HG03469 (cell line): ENCODE data around the gene KIF21B.

Experiments
- ATAC-seq: cut with Tn5 transposase; IDR thresholded peaks from one replicate; pipeline ENCODE4 v1.9.1; 2021; ENCODE audit warnings: mild to moderate bottlenecking, moderate library complexity, moderate number of reproducible peaks; ENCODE audit not compliant: unreplicated experiment

KIF21B gene

GRCh38 chr1:201020040-201020591 lies 3.4 kb downstream of the KIF21B start:
- no peak for ATAC-seq

GRCh38 chr1:201019321-201019977 lies 4.1 kb downstream of the KIF21B start:
- ATAC-seq, result peak; percentile 54

GRCh38 chr1:201017828-201018163 lies 5.7 kb downstream of the KIF21B start:
- no peak for ATAC-seq

DNA sequence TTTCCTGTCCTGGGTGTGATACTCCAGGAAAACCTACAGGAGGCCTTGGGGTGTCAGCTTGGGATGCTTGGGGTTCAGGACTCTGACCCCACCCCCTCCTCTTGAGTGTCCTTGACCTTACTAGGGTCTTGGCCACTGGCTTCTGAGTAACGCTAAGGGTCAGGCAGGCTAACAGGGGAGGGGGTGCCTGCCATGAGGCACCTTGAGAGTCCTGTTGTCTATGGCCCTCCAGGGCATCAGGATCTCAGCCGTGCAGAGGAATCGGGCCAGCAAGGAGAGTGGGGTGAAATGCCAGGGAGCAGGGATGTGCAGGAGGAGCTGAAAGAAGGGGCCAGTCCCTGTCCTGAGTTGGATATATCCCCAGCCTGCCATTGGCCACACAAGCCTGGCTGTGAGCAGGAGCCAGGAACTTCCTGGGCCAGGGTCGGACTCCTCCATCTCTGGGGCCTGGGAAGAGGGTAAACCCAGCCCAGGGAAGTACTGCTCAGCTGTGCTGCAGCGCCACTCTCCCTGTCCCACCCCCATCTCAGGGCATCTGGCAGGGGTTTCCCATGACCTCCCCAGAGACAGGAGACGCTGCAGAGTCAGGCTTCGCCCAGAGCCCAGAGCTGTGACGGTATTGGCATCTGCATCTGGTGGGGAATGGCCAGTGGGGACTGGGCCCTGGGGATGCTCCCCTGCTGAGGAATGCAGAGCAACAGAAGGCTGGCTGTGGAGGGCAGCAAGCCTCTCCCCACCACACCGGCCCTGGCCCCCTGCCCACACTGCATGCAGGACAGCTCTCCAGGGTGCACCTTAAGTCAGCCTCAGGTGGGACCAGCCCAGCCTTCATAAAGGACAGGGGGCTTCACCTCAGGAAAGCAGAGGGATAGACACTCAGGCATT lies 6.3 kb downstream of the KIF21B start:
- ATAC-seq, result no peak

- ATAC-seq, result no peak
Observed at GRCh38 chr1:201016211-201016651, 7.3 kb downstream of the KIF21B start.

DNA sequence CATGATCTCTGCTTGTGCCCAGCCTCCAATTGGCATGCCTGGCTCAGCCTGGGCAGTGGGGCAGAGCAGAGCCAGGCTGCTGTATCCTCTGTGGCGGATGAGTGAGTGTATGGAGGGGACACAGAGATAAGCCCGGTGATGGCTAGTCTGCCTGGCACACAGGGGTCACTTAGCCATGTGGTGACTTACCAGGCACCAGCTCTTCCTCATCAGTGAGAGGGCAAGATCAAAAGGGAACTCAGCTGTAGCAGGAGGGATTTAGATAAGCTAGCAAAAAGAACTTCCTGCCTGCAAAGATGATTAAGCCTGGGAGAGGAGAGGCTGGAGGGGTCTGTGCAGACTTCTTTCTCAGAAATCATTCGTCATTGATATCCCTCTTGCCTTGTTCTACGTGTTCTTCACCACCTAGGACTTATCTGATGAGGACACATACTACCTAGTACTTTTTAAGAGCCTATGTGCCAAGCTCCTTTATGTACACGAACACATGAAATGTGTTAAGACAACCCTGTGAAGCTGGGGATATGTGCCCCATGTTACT lies 7.9 kb downstream of the KIF21B start:
- ATAC-seq, result no peak

GRCh38 chr1:201014816-201015200 lies 8.7 kb downstream of the KIF21B start:
- no peak for ATAC-seq

GRCh38 chr1:201013991-201014815 lies 9.3 kb downstream of the KIF21B start:
- no peak for ATAC-seq

GRCh38 chr1:201013031-201013485 lies 10.5 kb downstream of the KIF21B start:
- ATAC-seq, result no peak

- no peak for ATAC-seq
Observed at GRCh38 chr1:201011616-201012015, 11.9 kb downstream of the KIF21B start.

- no peak for ATAC-seq
Observed at GRCh38 chr1:201009962-201010645, 13.4 kb downstream of the KIF21B start.

DNA sequence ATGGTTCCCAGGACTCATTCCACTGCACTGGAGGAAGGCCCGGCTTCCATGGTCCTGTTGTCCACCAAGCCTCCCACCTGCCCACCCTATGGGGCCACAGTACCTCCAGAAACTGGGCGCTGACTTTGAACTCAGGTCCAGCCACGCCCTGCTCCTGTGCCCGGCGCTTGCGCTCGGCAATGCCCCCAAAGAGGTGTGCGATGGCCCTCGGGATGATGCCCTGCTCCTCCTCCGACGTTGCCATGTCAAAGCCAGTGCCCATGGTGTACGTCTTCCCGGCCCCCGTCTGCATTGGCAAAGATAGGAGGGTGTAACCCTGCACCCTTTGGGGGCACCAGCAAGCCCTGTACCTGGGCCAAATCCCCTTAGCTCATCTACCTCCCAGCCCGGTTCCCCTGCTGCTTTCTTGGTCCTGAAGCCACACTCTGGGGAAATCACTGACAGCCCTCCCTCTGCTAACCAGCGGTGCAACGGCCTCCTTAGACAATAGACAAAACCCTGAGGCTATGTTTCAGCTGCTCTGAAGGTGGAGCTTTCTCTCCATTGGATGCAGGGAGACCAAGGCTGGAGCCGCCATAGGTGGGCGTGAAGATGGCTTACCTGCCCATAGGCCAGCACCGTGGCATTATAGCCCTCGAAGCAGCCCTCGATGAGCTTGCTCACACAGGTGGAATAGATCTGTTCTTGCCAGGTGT lies 14.7 kb downstream of the KIF21B start:
- ATAC-seq, result no peak

DNA sequence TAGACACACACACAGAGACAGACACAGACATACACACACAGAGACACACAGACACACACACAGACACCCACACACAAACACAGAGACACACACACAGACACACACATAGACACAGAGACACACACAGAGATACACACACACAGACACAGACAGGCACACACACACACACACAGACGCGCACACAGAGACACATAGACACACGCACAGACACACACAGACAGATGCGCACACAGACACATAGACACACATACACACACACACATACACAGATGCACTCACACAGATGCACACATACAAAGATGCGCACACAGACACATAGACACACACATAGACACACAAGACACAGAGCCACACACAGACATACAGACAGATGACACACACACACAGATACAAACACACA lies 16.0 kb downstream of the KIF21B start:
- no peak for ATAC-seq

GRCh38 chr1:201006450-201006849 lies 17.1 kb downstream of the KIF21B start:
- no peak for ATAC-seq

GRCh38 chr1:201004732-201005131 lies 18.8 kb downstream of the KIF21B start:
- no peak for ATAC-seq

DNA sequence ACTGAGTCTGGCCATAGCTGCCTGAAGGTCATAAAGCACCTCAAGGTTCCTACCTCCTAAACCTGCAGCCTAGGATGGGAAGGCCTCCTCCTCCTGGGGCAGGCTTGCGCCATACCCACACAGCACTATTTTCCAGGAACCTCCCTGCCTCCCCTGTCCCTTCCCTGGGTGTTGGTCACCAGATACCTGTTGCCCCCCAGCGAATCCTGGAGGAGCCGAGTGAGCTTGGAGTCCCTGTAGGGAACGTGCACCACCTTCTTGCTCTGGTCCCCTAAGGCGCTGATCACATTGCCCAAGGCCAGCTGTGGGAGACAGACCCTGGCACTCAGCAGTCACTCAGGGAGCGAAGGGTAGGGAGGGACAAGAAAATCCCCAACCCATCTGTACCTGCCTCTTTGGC lies 19.4 kb downstream of the KIF21B start:
- ATAC-seq, result no peak

DNA sequence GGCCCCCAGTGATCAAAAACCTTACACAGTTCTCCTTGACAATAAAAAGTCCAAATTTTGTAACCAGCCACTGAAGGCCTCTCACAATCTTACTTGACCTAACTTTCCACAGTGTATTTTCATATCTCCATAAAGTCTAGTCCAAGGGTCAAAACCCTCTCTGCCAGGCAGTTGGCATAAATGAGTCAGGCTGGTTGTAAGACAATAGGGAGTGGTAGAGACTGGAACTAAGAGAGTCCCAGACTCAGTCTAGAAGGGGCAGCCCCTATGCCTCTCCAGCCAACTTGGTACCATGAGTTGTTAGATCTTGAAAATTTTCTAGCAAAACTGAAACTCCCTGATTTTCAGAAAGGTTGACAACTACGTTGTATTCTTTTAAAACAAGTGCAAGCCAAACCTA lies 21.0 kb downstream of the KIF21B start:
- no peak for ATAC-seq

GRCh38 chr1:201001962-201002361 lies 21.6 kb downstream of the KIF21B start:
- no peak for ATAC-seq

GRCh38 chr1:201000391-201000790 lies 23.1 kb downstream of the KIF21B start:
- ATAC-seq, result no peak

GRCh38 chr1:200999667-201000066 lies 23.8 kb downstream of the KIF21B start:
- ATAC-seq, result no peak
